Naive thymus-derived CD8-positive, alpha-beta T cell (primary cell): Measurements from ENCODE around the gene GADL1. TPM values are rescaled to one million over a fixed set of nuclear protein-coding genes. Genes with fewer than 3 reads are reported as not detected.

Source experiments
- ATAC-seq, 2 donors: fragments of 150-1000 bp; cut with Tn5 transposase in 1 of 2; sonication (Bioruptor Pico), chemical (Tn5 transposase) in 1 of 2; 1 replicate in 1 of 2; 2 replicates in 1 of 2; pipeline ENCODE4 v1.10.0; 2021; ENCODE audit warnings: mild to moderate bottlenecking in 2 of 2, moderate library complexity in 2 of 2
- POLR2A ChIA-PET: fragments of 350-600 bp; sonication (Branson Sonifier 250); formaldehyde crosslinking; loops from one replicate; lab custom pipeline; 2021; ENCODE audit warnings: antibody characterized with exemption; lab: Charles Lee
- DNase-seq, 10 donors: peaks; one replicate each; pipeline versions ENCODE4 v3.0.0 to v3.0.0-alpha.2; 2020 to 2022
- H3K27ac Mint-ChIP-seq, 10 donors: one replicate each; pipeline ENCODE4 v1.8.0; 2020 to 2022; ENCODE audit warnings: mild to moderate bottlenecking in 10 of 10, mixed read lengths in 10 of 10, moderate library complexity in 4 of 10, inconsistent platforms in 1 of 10
- H3K27me3 Mint-ChIP-seq, 5 donors: one replicate each; pipeline ENCODE4 v1.8.0; 2021 to 2022; ENCODE audit warnings: mixed read lengths in 5 of 5
- H3K36me3 Mint-ChIP-seq, 3 donors: one replicate each; pipeline ENCODE4 v1.8.0; 2020 to 2022; ENCODE audit warnings: mixed read lengths in 3 of 3, mild to moderate bottlenecking in 2 of 3, inconsistent platforms in 1 of 3
- H3K4me1 Mint-ChIP-seq, 4 donors: one replicate each; pipeline ENCODE4 v1.8.0; 2021 to 2022; ENCODE audit warnings: mixed read lengths in 4 of 4
- H3K4me3 Mint-ChIP-seq, 10 donors: one replicate each; pipeline ENCODE4 v1.8.0; 2020 to 2022; ENCODE audit warnings: mild to moderate bottlenecking in 10 of 10, mixed read lengths in 10 of 10, moderate library complexity in 6 of 10, inconsistent platforms in 1 of 10
- H3K9me3 Mint-ChIP-seq, 9 donors: one replicate each; pipeline ENCODE4 v1.8.0; 2020 to 2022; ENCODE audit warnings: mixed read lengths in 9 of 9, mild to moderate bottlenecking in 3 of 9, inconsistent platforms in 1 of 9, moderate library complexity in 1 of 9
- polyA plus RNA-seq, 3 donors: library from polyadenylated mRNA; unstranded; fragments of 300-500 nt; fragmentation: Illumina TruSeq; gene quantifications; one replicate each; pipeline ENCODE4 v1.2.3, GENCODE V29; 2021
- total RNA-seq, 8 experiments: library from RNA in 2 of 8; stranded (reverse) in 2 of 8; gene quantifications; one replicate each; pipeline ENCODE4 v1.2.3 and lab custom pipeline; 2021 to 2026

The GADL1 gene
- total and polyA plus RNA-seq, 5 experiments from 2014 or later, result not detected

DNA sequence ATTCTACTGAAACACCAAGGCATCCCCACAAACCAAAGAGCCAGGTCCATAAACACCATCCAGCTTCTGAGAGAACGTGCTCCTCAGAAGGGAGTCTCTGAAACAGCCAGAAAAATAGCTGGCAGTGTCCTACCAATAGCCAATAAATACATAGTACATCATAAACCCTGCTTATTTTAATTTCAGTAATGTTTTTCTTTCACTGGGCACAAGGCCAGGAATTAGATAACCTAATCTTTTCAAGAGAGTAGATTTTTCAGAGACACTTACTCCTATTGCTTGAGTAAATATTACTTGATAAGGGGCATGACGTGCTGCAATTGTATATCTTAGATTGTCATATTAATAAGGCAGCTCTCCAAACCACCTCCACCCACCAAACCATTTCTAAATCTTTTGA is 22.7 kb downstream of the GADL1 start:
- no peaks in the 10 kb centered on the region for H3K9me3 Mint-ChIP-seq
- POLR2A ChIA-PET, result no interaction called here
- no peaks in the 10 kb centered on the region for H3K4me1 Mint-ChIP-seq
- DNase-seq (no peak), ATAC-seq (no peak)
- peaks cover 0 to 9% (median 0%) of the 10 kb centered on the region in 5 donors for H3K27me3 Mint-ChIP-seq
- H3K4me3 Mint-ChIP-seq, result no peak overlapping the region
- no peak overlapping the region for H3K27ac Mint-ChIP-seq
- no peaks in the 10 kb centered on the region for H3K36me3 Mint-ChIP-seq

DNA sequence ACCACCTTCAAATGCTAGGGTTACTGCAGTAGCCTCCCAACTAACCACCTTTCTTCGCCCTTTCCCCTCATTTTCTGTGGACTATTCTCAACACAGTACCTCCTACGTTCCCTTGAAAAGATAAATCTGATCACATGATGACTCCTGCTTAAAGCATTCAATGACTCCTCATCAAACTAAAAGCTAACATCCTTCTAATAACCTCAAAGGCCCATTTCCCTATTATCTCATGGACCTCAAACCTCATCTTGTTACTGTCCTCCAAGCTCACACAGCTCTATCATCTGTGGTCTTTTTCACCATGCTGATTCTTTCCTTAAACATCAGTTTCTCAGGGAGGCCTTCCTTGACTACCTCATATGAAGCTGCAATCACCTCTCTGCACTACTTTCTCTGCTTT is 29.6 kb downstream of the GADL1 start:
- POLR2A ChIA-PET, result no interaction called here
- ATAC-seq (no peak), DNase-seq (no peak)
- H3K27ac Mint-ChIP-seq, result no peak overlapping the region
- no peaks in the 10 kb centered on the region for H3K9me3 Mint-ChIP-seq
- H3K4me1 Mint-ChIP-seq, result no peaks in the 10 kb centered on the region
- peaks cover 0 to 4% (median 3%) of the 10 kb centered on the region in 5 donors for H3K27me3 Mint-ChIP-seq
- H3K4me3 Mint-ChIP-seq, result no peak overlapping the region
- H3K36me3 Mint-ChIP-seq, result no peaks in the 10 kb centered on the region

DNA sequence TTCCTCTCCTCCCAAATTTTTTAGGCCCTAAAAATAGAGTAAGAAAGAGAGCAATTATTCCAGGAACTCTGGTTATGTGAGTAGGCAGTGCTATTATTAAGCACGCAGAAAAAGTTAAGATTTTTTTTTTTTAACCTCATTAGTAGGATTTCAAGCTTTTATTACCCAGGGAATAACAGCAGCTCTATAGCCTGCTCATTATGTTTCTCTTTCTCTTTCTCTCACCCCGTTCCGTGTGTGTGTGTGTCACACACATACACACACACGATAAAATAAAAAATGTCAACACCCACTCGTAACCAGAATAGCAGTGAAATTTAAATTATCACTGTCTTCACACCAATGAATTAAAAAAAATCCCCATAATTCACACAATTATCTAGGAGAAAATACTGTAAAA is 30.3 kb downstream of the GADL1 start:
- no peak for DNase-seq
- ATAC-seq, result no peak
- POLR2A ChIA-PET, result no interaction called here
- H3K4me3 Mint-ChIP-seq, result no peak overlapping the region
- no peak overlapping the region for H3K27ac Mint-ChIP-seq
- no peaks in the 10 kb centered on the region for H3K36me3 Mint-ChIP-seq
- no peaks in the 10 kb centered on the region for H3K4me1 Mint-ChIP-seq
- H3K9me3 Mint-ChIP-seq, result no peaks in the 10 kb centered on the region
- H3K27me3 Mint-ChIP-seq, result peaks cover 0 to 4% (median 3%) of the 10 kb centered on the region in 5 donors

DNA sequence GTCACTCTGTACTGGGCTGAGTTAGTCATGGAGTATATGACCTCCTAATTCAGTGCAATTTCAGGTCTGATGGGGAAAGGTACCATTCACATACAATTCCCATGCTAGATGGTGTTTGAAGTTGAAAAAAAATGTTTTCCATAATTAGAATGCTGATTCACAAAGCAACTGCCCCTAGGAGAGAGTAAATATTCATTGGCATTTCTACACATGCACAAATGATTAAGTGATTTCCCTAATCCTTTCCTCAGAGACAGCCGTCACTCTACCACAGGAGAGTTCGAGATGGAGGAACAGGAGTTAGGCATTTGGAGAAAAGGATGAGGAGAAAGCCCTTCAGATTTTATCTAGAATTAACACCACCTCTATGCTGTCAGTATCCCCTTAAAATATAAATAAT is 32.5 kb downstream of the GADL1 start:
- peaks cover 0 to 4% (median 3%) of the 10 kb centered on the region in 5 donors for H3K27me3 Mint-ChIP-seq
- H3K9me3 Mint-ChIP-seq, result no peaks in the 10 kb centered on the region
- H3K4me3 Mint-ChIP-seq, result no peak overlapping the region
- H3K4me1 Mint-ChIP-seq, result no peaks in the 10 kb centered on the region
- POLR2A ChIA-PET, result no interaction called here
- H3K36me3 Mint-ChIP-seq, result no peaks in the 10 kb centered on the region
- DNase-seq (no peak), ATAC-seq (no peak)
- H3K27ac Mint-ChIP-seq, result no peak overlapping the region

DNA sequence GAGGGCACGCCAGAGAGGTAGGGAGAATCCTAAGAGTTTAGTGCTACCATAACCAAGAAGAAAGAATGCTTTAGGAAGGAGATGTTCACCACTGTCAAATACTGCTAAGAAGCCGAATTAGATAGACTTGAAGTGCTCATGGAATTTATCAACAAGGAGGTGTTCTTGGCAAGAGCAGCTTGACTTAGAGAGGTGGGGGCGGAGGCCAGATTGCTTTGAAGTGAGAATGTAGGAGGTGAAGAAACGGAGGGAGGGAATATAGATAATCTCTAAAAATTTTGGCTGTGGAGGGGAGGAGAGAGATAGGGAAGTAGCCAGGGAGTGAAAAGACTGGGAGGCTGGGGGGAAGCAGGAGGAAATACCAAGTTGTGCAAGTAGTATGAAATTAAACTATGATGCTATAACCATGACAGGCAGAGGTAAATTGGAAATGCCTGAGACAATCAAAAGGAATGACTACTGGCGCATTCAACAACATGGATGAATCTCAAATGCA is 35.5 kb downstream of the GADL1 start:
- POLR2A ChIA-PET, result no interaction called here
- Mint-ChIP-seq H3K27me3 (peaks cover 0 to 3% (median 1%) of the 10 kb centered on the region in 5 donors), H3K4me1 (no peaks in the 10 kb centered on the region), H3K4me3 (no peak overlapping the region), H3K27ac (no peak overlapping the region), H3K9me3 (no peaks in the 10 kb centered on the region), H3K36me3 (no peaks in the 10 kb centered on the region)
- ATAC-seq (no peak), DNase-seq (no peak)

DNA sequence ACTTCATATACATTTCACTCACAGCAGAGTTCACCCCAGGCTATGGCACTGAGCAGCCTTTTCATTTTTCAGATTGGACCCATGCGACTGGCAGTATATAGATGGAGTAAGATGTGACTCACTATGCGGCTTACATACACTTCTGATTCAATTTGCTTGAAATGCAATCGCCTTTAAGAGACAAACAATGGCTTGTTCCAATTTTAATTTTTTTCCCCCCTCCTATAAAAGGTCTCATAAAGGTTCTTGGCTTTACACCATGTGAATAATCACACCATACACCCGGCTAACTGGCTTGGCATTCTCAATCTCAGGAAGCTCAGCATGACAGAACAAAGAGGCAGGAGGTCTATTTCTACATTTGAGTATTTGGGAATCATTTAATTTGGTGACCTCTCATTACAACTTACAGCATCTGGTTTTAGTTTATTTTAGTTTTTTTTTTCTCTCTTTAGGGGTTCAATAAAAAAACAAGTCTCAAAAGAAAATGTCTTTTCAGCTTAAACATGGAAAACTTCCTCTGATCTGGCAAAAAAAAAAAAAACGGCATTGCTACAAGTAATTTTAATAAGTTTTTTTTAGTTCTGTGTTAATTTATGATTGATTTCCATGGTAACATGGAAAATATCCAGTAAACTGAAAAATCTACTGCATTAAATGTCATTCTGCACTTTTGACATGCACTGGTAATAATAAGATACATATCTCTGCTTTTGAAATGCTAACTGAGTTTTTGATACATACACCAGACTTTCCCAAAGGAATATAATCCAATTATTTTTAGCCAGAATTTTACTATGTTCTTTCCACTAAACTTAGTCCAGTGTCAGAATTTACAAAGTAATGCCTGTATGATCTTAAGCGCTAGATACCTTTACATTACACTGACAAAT is 38.8 kb downstream of the GADL1 start:
- POLR2A ChIA-PET, result no interaction called here
- Mint-ChIP-seq H3K27me3 (peaks cover 0 to 3% (median 0%) of the 10 kb centered on the region in 5 donors), H3K36me3 (no peaks in the 10 kb centered on the region), H3K27ac (no peak overlapping the region), H3K9me3 (no peaks in the 10 kb centered on the region), H3K4me1 (no peaks in the 10 kb centered on the region), H3K4me3 (no peak overlapping the region)
- no peak for DNase-seq
- ATAC-seq, result no peak

DNA sequence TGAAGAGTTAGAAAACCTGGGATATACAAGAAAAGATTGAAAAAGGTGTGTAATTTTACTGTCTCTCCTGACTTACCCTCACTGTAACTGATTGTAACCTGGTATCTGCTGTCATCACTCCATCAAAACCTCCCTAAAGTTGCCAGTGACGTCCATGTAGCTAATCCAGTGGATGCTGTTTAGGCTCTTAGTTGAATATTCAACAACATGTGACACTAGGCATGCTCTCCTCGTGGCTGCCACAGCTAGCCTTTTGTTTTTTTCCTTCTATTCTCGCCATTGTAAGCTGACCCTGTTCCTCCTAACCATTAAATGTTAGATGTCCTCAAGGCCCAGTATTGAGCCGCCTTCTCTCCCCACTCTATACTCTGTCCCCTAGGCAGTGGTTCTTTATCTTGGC is 41.6 kb downstream of the GADL1 start:
- no peak overlapping the region for H3K27ac Mint-ChIP-seq
- POLR2A ChIA-PET, result no interaction called here
- no peak for ATAC-seq
- no peak overlapping the region for H3K4me3 Mint-ChIP-seq
- no peaks in the 10 kb centered on the region for H3K4me1 Mint-ChIP-seq
- H3K36me3 Mint-ChIP-seq, result no peaks in the 10 kb centered on the region
- DNase-seq, result no peak
- no peaks in the 10 kb centered on the region for H3K9me3 Mint-ChIP-seq
- peaks cover 0 to 3% (median 0%) of the 10 kb centered on the region in 5 donors for H3K27me3 Mint-ChIP-seq

DNA sequence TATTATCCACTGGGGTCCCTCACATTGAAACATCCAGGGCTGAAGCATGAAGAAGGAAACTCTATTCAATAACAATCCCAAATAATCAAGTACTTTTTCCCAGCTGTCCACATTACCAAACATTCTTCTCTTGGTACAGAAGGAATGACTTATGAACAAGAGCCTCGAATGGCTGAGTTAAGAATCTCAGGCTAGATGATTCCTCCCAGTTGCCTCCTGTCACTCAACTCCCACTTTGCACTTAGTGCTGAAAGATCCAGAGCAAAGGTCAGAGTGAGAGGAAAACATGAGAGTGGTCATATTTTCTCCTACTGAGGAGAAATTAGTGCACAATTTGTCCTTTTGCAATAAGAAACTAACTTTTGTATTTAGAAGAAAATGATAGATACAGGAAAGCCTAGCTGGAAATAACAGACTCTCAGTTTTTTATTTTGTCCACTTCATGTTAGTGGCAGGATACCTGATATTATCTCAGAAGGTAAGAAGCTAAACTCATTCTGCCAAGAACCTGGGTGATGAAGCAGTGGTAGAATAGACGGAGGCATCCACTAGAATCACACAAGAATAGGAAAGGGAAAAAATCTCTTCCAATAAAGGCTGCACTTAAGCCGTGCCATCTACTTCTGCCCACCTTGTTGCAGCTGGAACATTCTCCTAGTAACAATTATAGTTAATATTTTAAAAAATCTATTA is 46.2 kb downstream of the GADL1 start:
- Mint-ChIP-seq H3K36me3 (no peaks in the 10 kb centered on the region), H3K4me3 (no peak overlapping the region), H3K27ac (no peak overlapping the region), H3K4me1 (no peaks in the 10 kb centered on the region), H3K27me3 (peaks cover 0 to 2% (median 0%) of the 10 kb centered on the region in 5 donors), H3K9me3 (peaks cover 0 to 2% (median 0%) of the 10 kb centered on the region in 9 donors)
- POLR2A ChIA-PET, result no interaction called here
- no peak for DNase-seq
- ATAC-seq, result no peak

DNA sequence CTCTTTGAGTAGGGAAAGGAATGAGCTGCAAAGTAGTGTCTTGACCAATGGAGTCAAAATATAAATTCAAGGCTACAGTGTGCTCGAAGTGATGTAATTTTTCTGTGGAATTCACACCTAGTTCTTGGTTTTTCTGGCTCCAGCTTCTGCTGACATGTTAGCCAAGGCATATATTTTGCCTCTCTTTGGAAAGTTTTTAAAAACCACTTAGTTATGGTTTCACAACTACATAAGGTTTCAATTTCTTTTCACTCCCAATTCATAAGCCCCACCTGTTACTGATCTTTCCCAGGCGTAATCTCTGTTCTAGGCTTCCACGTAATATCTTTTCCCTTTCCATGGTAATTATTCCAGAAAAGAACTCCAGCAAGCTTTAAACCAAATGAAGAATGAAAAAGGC is 46.9 kb downstream of the GADL1 start:
- no peak overlapping the region for H3K27ac Mint-ChIP-seq
- H3K4me1 Mint-ChIP-seq, result no peaks in the 10 kb centered on the region
- no peak for DNase-seq
- no peaks in the 10 kb centered on the region for H3K36me3 Mint-ChIP-seq
- POLR2A ChIA-PET, result no interaction called here
- peaks cover 0 to 2% (median 0%) of the 10 kb centered on the region in 5 donors for H3K27me3 Mint-ChIP-seq
- no peak overlapping the region for H3K4me3 Mint-ChIP-seq
- peaks cover 0 to 2% (median 0%) of the 10 kb centered on the region in 9 donors for H3K9me3 Mint-ChIP-seq
- ATAC-seq, result no peak

DNA sequence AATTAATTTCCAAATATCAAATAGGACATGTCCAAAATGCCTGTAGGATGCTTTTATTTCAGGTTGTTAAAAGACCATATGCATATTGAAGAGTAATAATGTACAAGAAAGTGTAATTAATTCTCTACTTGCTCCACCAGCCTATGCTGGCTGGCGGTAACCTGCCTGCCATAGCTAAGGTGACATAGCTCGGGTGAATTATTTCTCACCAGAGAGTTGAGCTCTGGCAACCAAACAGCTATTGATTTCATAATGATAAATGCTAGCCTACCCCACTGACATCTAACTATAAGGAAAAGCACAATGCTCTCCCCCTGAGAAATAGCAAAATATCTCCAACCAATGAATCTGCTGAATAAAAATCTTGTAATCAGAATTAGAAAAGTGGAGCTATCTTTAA is 48.9 kb downstream of the GADL1 start:
- POLR2A ChIA-PET, result no interaction called here
- no peak for DNase-seq
- Mint-ChIP-seq H3K27me3 (peaks cover 0 to 2% (median 0%) of the 10 kb centered on the region in 5 donors), H3K9me3 (peaks cover 0 to 2% (median 0%) of the 10 kb centered on the region in 9 donors), H3K4me1 (no peaks in the 10 kb centered on the region), H3K4me3 (no peak overlapping the region), H3K27ac (no peak overlapping the region), H3K36me3 (no peaks in the 10 kb centered on the region)
- no peak for ATAC-seq

DNA sequence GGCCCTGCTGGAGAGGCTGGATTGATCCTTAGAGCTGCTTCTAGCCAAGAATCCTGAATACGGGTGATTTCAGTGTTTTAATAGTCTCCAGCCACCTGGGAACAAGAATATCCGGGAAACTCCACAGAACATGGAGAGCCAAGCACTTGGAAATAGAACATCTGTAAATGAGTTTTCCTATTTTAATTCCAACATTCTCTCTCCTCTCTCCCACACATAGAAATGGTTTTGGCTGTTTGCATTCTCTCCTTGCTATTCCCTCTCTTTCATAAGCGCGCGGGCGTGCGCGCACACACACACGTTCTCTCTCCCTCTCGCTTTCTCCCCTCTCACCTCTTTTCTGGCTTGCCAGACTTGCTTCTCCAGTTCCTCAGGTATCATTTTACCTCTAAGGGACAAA is 50.6 kb downstream of the GADL1 start:
- peaks cover 0 to 2% (median 0%) of the 10 kb centered on the region in 9 donors for H3K9me3 Mint-ChIP-seq

DNA sequence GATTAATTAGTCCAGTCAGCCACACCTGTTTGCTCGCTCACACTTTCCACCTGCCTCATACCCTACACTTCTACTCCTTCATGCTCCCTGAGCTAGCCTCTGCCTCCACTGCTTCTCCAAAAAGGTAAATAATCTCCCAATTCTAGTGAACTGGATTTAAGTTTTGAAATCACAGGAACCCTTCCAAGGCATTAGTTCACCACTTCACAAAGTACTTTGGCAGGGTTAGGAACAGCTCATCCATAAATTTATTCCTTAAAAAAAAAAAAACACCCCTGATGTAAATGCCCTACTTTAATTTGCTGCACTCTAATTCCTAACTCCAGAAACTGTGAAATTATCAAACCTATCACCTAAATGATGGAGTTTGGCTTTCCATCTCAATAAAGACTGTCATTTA is 58.3 kb downstream of the GADL1 start:
- no peak overlapping the region for H3K4me3 Mint-ChIP-seq
- no peaks in the 10 kb centered on the region for H3K9me3 Mint-ChIP-seq
- H3K27me3 Mint-ChIP-seq, result peaks cover 0 to 10% (median 3%) of the 10 kb centered on the region in 5 donors

More for the DNA sequence above, 50.6 kb downstream of the GADL1 start:
- H3K4me3 Mint-ChIP-seq, result no peak overlapping the region
- no peaks in the 10 kb centered on the region for H3K4me1 Mint-ChIP-seq
- ATAC-seq (no peak), DNase-seq (no peak)
- H3K36me3 Mint-ChIP-seq, result no peaks in the 10 kb centered on the region
- H3K27ac Mint-ChIP-seq, result no peak overlapping the region
- POLR2A ChIA-PET, result no interaction called here
- H3K27me3 Mint-ChIP-seq, result peaks cover 0 to 2% (median 0%) of the 10 kb centered on the region in 5 donors

DNA sequence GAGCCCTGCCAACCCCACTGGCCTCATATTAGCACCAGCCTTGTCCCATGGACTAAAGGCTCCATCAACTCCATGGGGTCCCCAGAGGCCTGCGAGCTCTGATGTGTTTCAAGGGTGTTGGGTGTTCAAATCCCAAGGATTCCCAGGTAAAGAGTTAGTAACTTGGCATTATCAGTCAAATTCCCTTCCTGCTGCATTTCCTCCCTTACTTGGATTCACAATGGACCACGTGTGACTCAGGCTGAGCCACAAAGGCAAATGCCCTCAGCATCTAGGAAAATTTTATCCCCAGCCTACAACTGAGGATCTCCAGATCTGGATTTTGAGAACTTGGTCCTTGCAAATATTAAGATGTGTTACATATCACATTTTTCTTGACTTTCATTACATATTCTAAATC is 58.8 kb downstream of the GADL1 start:
- POLR2A ChIA-PET, result no interaction called here

More for the DNA sequence above, 58.3 kb downstream of the GADL1 start:
- DNase-seq (no peak), ATAC-seq (no peak)
- POLR2A ChIA-PET, result interaction anchor here (0.7 kb wide), 1 partner anchor 573 kb away, joined by 4 read pairs; no protein-coding TSS in a partner anchor
- Mint-ChIP-seq H3K36me3 (no peaks in the 10 kb centered on the region), H3K27ac (no peak overlapping the region), H3K4me1 (no peaks in the 10 kb centered on the region)

More for the DNA sequence above, 58.8 kb downstream of the GADL1 start:
- no peaks in the 10 kb centered on the region for H3K4me1 Mint-ChIP-seq
- no peak for DNase-seq
- no peak overlapping the region for H3K4me3 Mint-ChIP-seq
- no peak for ATAC-seq
- H3K9me3 Mint-ChIP-seq, result no peaks in the 10 kb centered on the region
- no peak overlapping the region for H3K27ac Mint-ChIP-seq
- H3K36me3 Mint-ChIP-seq, result no peaks in the 10 kb centered on the region
- H3K27me3 Mint-ChIP-seq, result peaks cover 0 to 10% (median 3%) of the 10 kb centered on the region in 5 donors
